ENCODE results near the gene ZBTB45.
A peak's percentile ranks its signal among the peaks of the same experiment; 100 is the strongest.
"Not testable (repeated sequence)": the region's sequence is repeated elsewhere in the genome, so short reads cannot be mapped to it uniquely, and the experiment has no call there.

Gene ZBTB45

GRCh38 chr19:58474997-58475713 lies 44.5 kb downstream of the ZBTB45 start:
- DNase-seq, result no peak

GRCh38 chr19:58474291-58474996 lies 45.2 kb downstream of the ZBTB45 start:
- no peak for DNase-seq

GRCh38 chr19:58473775-58474174 lies 45.8 kb downstream of the ZBTB45 start:
- no peak for DNase-seq

GRCh38 chr19:58471736-58472135 lies 47.9 kb downstream of the ZBTB45 start:
- no peak for DNase-seq

GRCh38 chr19:58470837-58471543 lies 48.6 kb downstream of the ZBTB45 start:
- not testable (repeated sequence) for DNase-seq

DNA sequence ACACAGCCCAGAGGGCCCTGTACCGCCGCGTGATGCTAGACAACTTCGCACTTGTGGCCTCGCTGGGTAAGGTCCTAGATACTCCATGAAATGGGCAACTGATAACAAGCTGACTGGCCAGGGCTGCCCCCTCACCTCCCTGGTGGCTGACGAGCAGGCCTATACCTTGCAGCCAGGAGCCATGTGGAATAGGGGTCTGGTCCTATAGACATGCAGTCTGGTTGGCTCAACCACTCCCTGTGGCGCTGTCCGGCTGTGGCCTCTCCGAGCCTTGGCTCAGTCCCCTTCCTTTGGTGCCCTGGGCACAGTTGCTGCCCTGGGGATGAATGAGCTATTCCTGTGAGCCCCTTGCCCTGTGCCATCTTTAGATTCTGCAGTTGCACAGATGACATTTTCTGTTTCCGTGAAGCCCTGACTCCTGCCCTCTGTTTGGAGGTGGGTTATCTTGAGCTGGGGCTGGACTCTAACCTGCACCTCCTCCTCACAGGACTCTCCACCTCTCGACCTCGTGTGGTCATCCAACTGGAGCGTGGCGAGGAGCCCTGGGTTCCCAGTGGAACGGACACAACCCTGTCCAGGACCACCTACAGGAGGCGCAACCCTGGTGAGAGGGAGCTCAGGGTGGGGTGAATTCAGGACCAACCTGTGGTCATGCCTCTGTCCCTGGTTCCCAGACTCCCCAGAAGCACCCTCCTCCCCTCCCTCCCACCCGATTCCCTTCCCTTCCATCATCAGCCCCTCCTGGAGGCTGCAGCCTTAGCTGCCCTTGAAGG lies 50.2 kb downstream of the ZBTB45 start:
- DNase-seq, result no peak

GRCh38 chr19:58468216-58468839 lies 51.3 kb downstream of the ZBTB45 start:
- no peak for DNase-seq

- peak; percentile 92 for DNase-seq
These were observed 52.6 kb downstream of the ZBTB45 start, which contains the start of gene ZNF324 for GRCh38 chr19:58466760-58467589. TSS of gene ZNF324 (plus strand) at chr19:58467080. CDS start at chr19:58469186, 2,106 bp downstream.

DNA sequence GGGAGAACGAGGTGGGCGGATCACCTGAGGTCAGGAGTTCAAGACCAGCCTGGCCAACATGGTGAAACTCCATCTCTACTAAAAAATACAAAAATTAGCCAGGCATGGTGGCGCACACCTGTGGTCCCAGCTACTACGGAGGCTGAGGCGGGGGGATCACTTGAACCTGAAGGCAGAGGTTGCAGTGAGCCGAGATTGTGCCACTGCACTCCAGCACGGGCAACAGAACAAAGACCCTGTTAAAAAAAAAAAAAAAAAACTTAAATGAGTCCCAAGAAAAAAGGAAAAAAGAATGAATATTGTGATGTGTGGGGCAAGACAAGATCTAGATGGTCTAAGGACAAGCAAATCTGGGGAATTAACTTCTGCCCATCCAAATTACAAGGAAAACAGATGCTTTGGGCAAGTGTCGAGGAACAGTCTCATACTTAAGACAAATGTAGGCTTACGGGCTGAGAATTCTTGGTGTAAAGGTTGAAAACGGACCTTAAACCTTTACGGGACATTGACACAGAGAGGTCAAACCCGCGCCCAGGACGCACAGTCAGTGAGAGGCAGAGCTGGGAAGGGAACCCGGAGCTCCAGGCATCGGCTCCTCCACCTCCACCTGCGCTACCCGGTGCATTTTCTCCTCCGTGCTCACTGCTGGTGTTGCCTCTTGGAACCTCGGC lies 53.4 kb downstream of the ZBTB45 start:
- DNase-seq, result no peak
